K562 (cell line): ENCODE results near the gene LAMP1. TPM values are rescaled to one million over a fixed set of nuclear protein-coding genes. Genes with fewer than 3 reads are reported as not detected.

Source experiments
- ATAC-seq: fragments of 200-7000 bp; cut with Tn5 transposase; 3 replicates; pipeline ENCODE4 v1.9.1; 2020; ENCODE audit warnings: moderate library complexity
- BruUV-seq: library from RNA; stranded (reverse); fragments of 400-500 nt; replicated peaks from 2 replicates; lab custom pipeline; 2021; lab: Mats Ljungman, UMichigan
- CTCF ChIA-PET: fragments of 300-600 bp; formaldehyde crosslinking; extraction: SDS; loops from one replicate; lab custom pipeline; 2021; ENCODE audit warnings: low intra/inter-chr PET ratio; lab: Yijun Ruan, JAX
- POLR2A ChIA-PET: fragments of 300-600, 350-650 bp; sonication (Branson Sonifier 250); formaldehyde crosslinking; extraction: SDS; loops from one replicate; lab custom pipeline; 2021; ENCODE audit warnings: antibody characterized with exemption, inconsistent platforms; lab: Yijun Ruan, JAX
- DNase-seq, 4 experiments: peaks; one replicate each; pipeline versions ENCODE4 v3.0.0 to v3.0.0-alpha.2; 2011 to 2018; ENCODE audit warnings: low spot score in 3 of 4, mixed read lengths in 3 of 4; ENCODE audit errors: extremely low read depth in 1 of 4
- FAIRE-seq: peaks from 2 replicates; lab custom pipeline; 2011; peaks lifted over from hg19 to GRCh38; lab: Jason Lieb, UNC
- H2AFZ ChIP-seq: 2 replicates; pipeline ENCODE4 v1.6.0; 2011; ENCODE audit warnings: low read depth, low read length, control low read depth, inconsistent platforms
- H3K27ac ChIP-seq: fragments of 200-600 bp; 3 replicates; pipeline ENCODE4 v1.8.0; 2011; ENCODE audit warnings: low read depth, mild to moderate bottlenecking, control low read depth, inconsistent platforms, low read length, moderate library complexity, mixed read lengths; ENCODE audit errors: extremely low read depth
- H3K27me3 ChIP-seq, 2 experiments: fragments of 300-600 bp in 1 of 2; 2 replicates in 1 of 2; 3 replicates in 1 of 2; pipeline versions ENCODE4 v1.6.0 to v1.8.0; 2011; ENCODE audit warnings: inconsistent platforms in 2 of 2, low read length in 2 of 2, mild to moderate bottlenecking in 1 of 2, mixed read lengths in 1 of 2, moderate library complexity in 1 of 2; ENCODE audit not compliant: control insufficient read depth in 2 of 2, insufficient read depth in 2 of 2
- H3K36me3 ChIP-seq: fragments of 300-600 bp; 3 replicates; pipeline ENCODE4 v1.8.0; 2011; ENCODE audit warnings: mild to moderate bottlenecking, low read length, inconsistent platforms; ENCODE audit not compliant: control insufficient read depth, insufficient read depth
- H3K4me1 ChIP-seq, 2 experiments: fragments of 200-600 bp in 1 of 2; replicated peaks in 1 of 2; 2 replicates in 1 of 2; 3 replicates in 1 of 2; pipeline versions ENCODE4 v1.5.1 to v1.8.0; 2011; ENCODE audit warnings: inconsistent platforms in 2 of 2, low read length in 2 of 2, mild to moderate bottlenecking in 1 of 2, mixed read lengths in 1 of 2, moderate library complexity in 1 of 2; ENCODE audit not compliant: control insufficient read depth in 2 of 2, insufficient read depth in 2 of 2
- H3K4me2 ChIP-seq: 2 replicates; pipeline ENCODE4 v1.6.1; 2011; ENCODE audit warnings: low read length, control low read depth, inconsistent platforms, mixed read lengths; ENCODE audit not compliant: insufficient read depth
- H3K4me3 ChIP-seq: fragments of 200-600 bp; sonication (generic), shearing (Covaris generic); 2 replicates; pipeline ENCODE4 v1.5.1; 2016; ENCODE audit warnings: control low read depth, inconsistent platforms
- H3K79me2 ChIP-seq: fragments of 200-600 bp; 3 replicates; pipeline ENCODE4 v1.8.0; 2011; ENCODE audit warnings: low read length, inconsistent platforms; ENCODE audit not compliant: control insufficient read depth, insufficient read depth
- H3K9ac ChIP-seq, 2 experiments: 2 replicates each; pipeline versions ENCODE4 v1.6.0 to v1.6.1; 2011; ENCODE audit warnings: low read depth in 2 of 2, low read length in 2 of 2, control low read depth in 1 of 2, inconsistent platforms in 1 of 2, mild to moderate bottlenecking in 1 of 2, mixed read lengths in 1 of 2; ENCODE audit not compliant: insufficient read depth in 1 of 2
- H3K9me1 ChIP-seq: one replicate; pipeline ENCODE4 v1.6.0; 2011; ENCODE audit warnings: inconsistent platforms, mild to moderate bottlenecking, low read length, moderate library complexity; ENCODE audit not compliant: control insufficient read depth, insufficient read depth
- H3K9me3 ChIP-seq: replicated peaks from 2 replicates; pipeline ENCODE4 v1.5.1; 2011; ENCODE audit warnings: low read depth, low read length, inconsistent platforms; ENCODE audit not compliant: control insufficient read depth, insufficient read depth
- H4K20me1 ChIP-seq: replicated peaks from 2 replicates; pipeline ENCODE4 v1.6.1; 2011; ENCODE audit warnings: low read length, inconsistent platforms, mixed read lengths; ENCODE audit not compliant: control insufficient read depth, insufficient read depth
- BCLAF1 ChIP-seq, 2 experiments: fragments of 450-650 bp in 1 of 2; IDR thresholded peaks; 2 replicates each; pipeline ENCODE4 v1.6.1; 2011 to 2017; ENCODE audit warnings: low read depth in 2 of 2, antibody characterized with exemption in 1 of 2, borderline replicate concordance in 1 of 2, low read length in 1 of 2, mild to moderate bottlenecking in 1 of 2, mixed read lengths in 1 of 2; ENCODE audit not compliant: control insufficient read depth in 1 of 2
- ELF4 ChIP-seq: fragments of 450-650 bp; formaldehyde crosslinking; IDR thresholded peaks from 2 replicates; pipeline ENCODE4 v1.4.0; 2022; ENCODE audit warnings: missing genetic modification characterization
- EP300 ChIP-seq: IDR thresholded peaks from 2 replicates; pipeline ENCODE4 v1.6.1; 2012; ENCODE audit warnings: low read length, improper control_type of control experiment
- GATA2 ChIP-seq: sonication (generic); formaldehyde crosslinking; IDR thresholded peaks from 2 replicates; pipeline ENCODE4 v1.4.0; 2020; ENCODE audit warnings: mild to moderate bottlenecking, missing genetic modification reagents
- MEF2A ChIP-seq: IDR thresholded peaks from 2 replicates; pipeline ENCODE4 v1.6.1; 2011; ENCODE audit warnings: low read depth, mild to moderate bottlenecking, low read length, moderate library complexity; ENCODE audit not compliant: control insufficient read depth
- MIER1 ChIP-seq: fragments of 450-650 bp; IDR thresholded peaks from 2 replicates; pipeline ENCODE4 v1.6.1; 2016; ENCODE audit warnings: antibody characterized with exemption, mild to moderate bottlenecking, low read depth
- MYNN ChIP-seq, 2 experiments: sonication (generic); formaldehyde crosslinking in 1 of 2; IDR thresholded peaks; 2 replicates each; pipeline versions ENCODE4 v1.5.0 to v1.6.1; 2016 to 2020; ENCODE audit warnings: antibody characterized with exemption in 1 of 2, missing genetic modification reagents in 1 of 2
- RFX7 ChIP-seq: fragments of 250-450 bp; sonication (Bioruptor Pico); IDR thresholded peaks from 2 replicates; pipeline ENCODE4 v1.5.1; 2021; ENCODE audit warnings: mild to moderate bottlenecking
- SLC30A9 ChIP-seq: fragments of 250-450 bp; sonication (Bioruptor Pico); IDR thresholded peaks from 2 replicates; pipeline ENCODE4 v1.8.0; 2022; ENCODE audit warnings: mild to moderate bottlenecking, moderate library complexity
- SRSF9 ChIP-seq: fragments of 200-400 bp; formaldehyde crosslinking; IDR thresholded peaks from 2 replicates; pipeline ENCODE4 v1.6.1; 2017; ENCODE audit warnings: low read depth, low read length, borderline replicate concordance
- TEAD1 ChIP-seq, 2 experiments: fragments of 450-650 bp in 1 of 2; sonication (generic) in 1 of 2; formaldehyde crosslinking; IDR thresholded peaks; 2 replicates each; pipeline versions ENCODE4 v1.4.0 to v1.8.0; 2020 to 2022; ENCODE audit warnings: mild to moderate bottlenecking in 2 of 2, missing genetic modification reagents in 1 of 2
- U2AF2 ChIP-seq: fragments of 200-400 bp; formaldehyde crosslinking; optimal IDR thresholded peaks from 2 replicates; pipeline ENCODE3; 2017; ENCODE audit warnings: low read depth, mild to moderate bottlenecking, low read length
- XRCC4 ChIP-seq: IDR thresholded peaks from one replicate; pipeline ENCODE4 v1.6.1; 2011; ENCODE audit not compliant: insufficient read depth, insufficient read length; ENCODE audit errors: extremely low read depth
- ZBTB34 ChIP-seq: fragments of 250-450 bp; sonication (Bioruptor Pico); IDR thresholded peaks from 2 replicates; pipeline ENCODE4 v1.8.0; 2021; ENCODE audit warnings: mild to moderate bottlenecking, moderate library complexity
- ZKSCAN8 ChIP-seq: fragments of 200-800 bp; sonication (Bioruptor generic); IDR thresholded peaks from 2 replicates; pipeline ENCODE4 v1.6.1; 2016; ENCODE audit warnings: missing genetic modification characterization, missing compliant biosample characterization
- ZNF408 ChIP-seq: fragments of 250-450 bp; sonication (Bioruptor Pico); IDR thresholded peaks from 2 replicates; pipeline ENCODE4 v1.4.0; 2020; ENCODE audit warnings: low read depth, mild to moderate bottlenecking, moderate library complexity
- ZNF699 ChIP-seq: fragments of 250-450 bp; sonication (Bioruptor Pico); IDR thresholded peaks from 2 replicates; pipeline ENCODE4 v1.8.0; 2021; ENCODE audit warnings: mild to moderate bottlenecking, moderate library complexity; ENCODE audit not compliant: insufficient replicate concordance
- ZNF764 ChIP-seq: fragments of 250-450 bp; sonication (Bioruptor Pico); IDR thresholded peaks from 2 replicates; pipeline ENCODE4 v1.4.0; 2020; ENCODE audit warnings: low read depth, mild to moderate bottlenecking, moderate library complexity
- ZNF830 ChIP-seq: fragments of 250-450 bp; sonication (Bioruptor Pico); IDR thresholded peaks from 2 replicates; pipeline ENCODE4 v1.5.0; 2021; ENCODE audit warnings: mild to moderate bottlenecking
- WGBS: fragments of 100-300 bp; shearing (Covaris generic); methylation state at CpG from one replicate; pipeline ENCODE4 v1.1.6; 2016; ENCODE audit warnings: low coverage, mixed read lengths; ENCODE audit not compliant: insufficient coverage; ENCODE audit errors: missing lambda C conversion rate; 5-methylcytosine and 5-hydroxymethylcytosine counted together
- in situ Hi-C: fragments of 300-500 bp; cut with MboI; formaldehyde crosslinking; loops from 4 replicates; pipeline ENCODE4 v1.15.0; 2018; ENCODE audit warnings: inconsistent platforms, mixed read lengths
- intact Hi-C: fragments of 100-400 bp; cut with micrococcal nuclease; formaldehyde crosslinking; loops from 2 replicates; pipeline ENCODE4 v1.14.2; 2022
- polyA plus RNA-seq, 8 experiments: library from polyadenylated mRNA; depleted of rRNA in 4 of 8; stranded (reverse) in 5 of 8; unstranded in 3 of 8; fragments of >200 nt; fragmentation: Nextera tagmentation in 2 of 8; fragmentation: Illumina TruSeq in 1 of 8; extraction: Ambion mirVana in 2 of 8; extraction: Trizol in 1 of 8; gene quantifications; 2 replicates each; pipeline versions ENCODE4 v1.2.1 to v1.2.3, GENCODE V29; 2011 to 2014; ENCODE audit warnings: inconsistent platforms in 1 of 8, missing spikeins in 1 of 8
- total RNA-seq, 7 experiments: library from RNA; depleted of rRNA in 6 of 7; stranded (reverse); fragments of >200 nt in 6 of 7; fragmentation: Illumina TruSeq in 2 of 7; extraction: Trizol in 2 of 7; gene quantifications; 2 replicates each; pipeline versions ENCODE4 v1.2.1 to v1.2.3, GENCODE V29; 2011 to 2021; ENCODE audit warnings: low replicate concordance in 1 of 7

The LAMP1 gene
- total and polyA plus RNA-seq, 9 of the 15 experiments (the other 6 are each of a cell fraction or from before 2014, with no cell fraction given): 2.2 to 70.1 (median 30.5) TPM

GRCh38 chr13:113369881-113370280, 72.8 kb downstream of the LAMP1 start:
- WGBS: 40% methylated on average over 9 of the region's 10 CpGs
- no peak overlapping the region for H3K9ac ChIP-seq
- no peak overlapping the region for H3K27ac ChIP-seq
- no peak overlapping the region for H3K4me2 ChIP-seq
- peaks cover 0 to 7% of the 10 kb centered on the region in 2 experiments; a peak in 2 of 5 replicates for H3K27me3 ChIP-seq
- in situ Hi-C loops: no loop called here
- DNase-seq: no peak
- H3K9me3 ChIP-seq: no peaks in the 10 kb centered on the region
- TF ChIP-seq MYNN (IDR thresholded peaks at IDR 0.05): no peak
- TF ChIP-seq MYNN (CRISPR knock-in tag; IDR thresholded peaks at IDR 0.05): no peak
- no peak for TF ChIP-seq RFX7
- TF ChIP-seq SLC30A9 (CRISPR knock-in tag): no peak
- TF ChIP-seq TEAD1 (CRISPR knock-in tag; IDR thresholded peaks at IDR 0.05): no peak
- TF ChIP-seq MIER1: no peak
- TF ChIP-seq ZKSCAN8 (CRISPR knock-in tag): no peak
- no peak for TF ChIP-seq ZNF408 (CRISPR knock-in tag)
- TF ChIP-seq MEF2A: no peak
- TF ChIP-seq ZNF830 (CRISPR knock-in tag): no peak
- no peak for TF ChIP-seq ZNF699 (CRISPR knock-in tag)
- no peak for TF ChIP-seq XRCC4
- TF ChIP-seq EP300: no peak
- TF ChIP-seq GATA2 (CRISPR knock-in tag): no peak
- no peak for TF ChIP-seq ZNF764 (CRISPR knock-in tag)
- no peak for TF ChIP-seq SRSF9
- TF ChIP-seq U2AF2: no peak
- no peak for TF ChIP-seq ELF4 (CRISPR knock-in tag)
- no peak for TF ChIP-seq BCLAF1 (IDR thresholded peaks at IDR 0.05; ENCODE audit: borderline replicate concordance in 1 of 2, control insufficient read depth in 1 of 2, low read depth in 2 of 2, low read length in 1 of 2)
- no peak for TF ChIP-seq ZBTB34 (CRISPR knock-in tag)
- TF ChIP-seq, all 486 proteins: peak for 0
- ChIA-PET CTCF (no interaction called here), POLR2A (no interaction called here)
- Histone ChIP-seq H3K79me2 (no peaks in the 10 kb centered on the region), H4K20me1 (no peaks in the 10 kb centered on the region), H3K36me3 (no peaks in the 10 kb centered on the region), H3K4me1 (peaks cover 0 to 20% of the 10 kb centered on the region in 2 experiments; a peak in 3 of 5 replicates), H3K9me1 (no peaks in the 10 kb centered on the region), H2AFZ (no peak overlapping the region), H3K4me3 (no peak overlapping the region)
- intact Hi-C loops: no loop called here
- no TSS peak for BruUV-seq
- FAIRE-seq (no peak), ATAC-seq (no peak)
